ENCODE measurements around the gene IGFBP3. TPM values are rescaled to one million over a fixed set of nuclear protein-coding genes. Genes with fewer than 3 reads are reported as not detected.

IGFBP3 gene
- total RNA-seq, 1 experiment from 2014 or later: 4.1 TPM

GRCh38 chr7:45869426-45869825, 51.6 kb downstream of the IGFBP3 start:
- no peak for TF ChIP-seq CBX3 (IDR thresholded peaks at IDR 0.05; ENCODE audit: low read depth)
- no peak for TF ChIP-seq ATF3 (IDR thresholded peaks at IDR 0.05)
- no peak for TF ChIP-seq SP1 (IDR thresholded peaks at IDR 0.05; ENCODE audit: low read depth)
- no peak for TF ChIP-seq SRF (IDR thresholded peaks at IDR 0.05; ENCODE audit: low read depth)
- no peak for TF ChIP-seq FOSL1 (IDR thresholded peaks at IDR 0.05; ENCODE audit: low read depth)
- no peak for TF ChIP-seq CEBPB (IDR thresholded peaks at IDR 0.05; ENCODE audit: low read depth)
- TF ChIP-seq EZH2 (IDR thresholded peaks at IDR 0.05): no peak
- TF ChIP-seq ZBTB33 (IDR thresholded peaks at IDR 0.05; ENCODE audit: extremely low read depth, insufficient replicate concordance, low read length): no peak
- no peak for TF ChIP-seq RAD21 (IDR thresholded peaks at IDR 0.05; ENCODE audit: low read depth)
- Histone ChIP-seq H2AFZ (ENCODE audit: low read depth, low read length, poor library complexity, severe bottlenecking) (no peak overlapping the region), H3K4me1 (ENCODE audit: control insufficient read depth in 1 of 2, insufficient read depth in 2 of 2, low read length in 2 of 2) (peaks cover 0 to 8% of the 10 kb centered on the region in 2 experiments; a peak in 2 of 4 replicates), H3K9me2 (ENCODE audit: insufficient read depth) (no peaks in the 10 kb centered on the region), H3K9me3 (ENCODE audit: control insufficient read depth in 1 of 2, insufficient read depth in 1 of 2, low read depth in 1 of 2, low read length in 2 of 2) (no peaks in the 10 kb centered on the region), H3K79me2 (ENCODE audit: insufficient read depth, low read length) (no peaks in the 10 kb centered on the region), H3K4me3 (replicated peaks in 1 of 2; ENCODE audit: low read depth in 1 of 2, low read length in 2 of 2) (no peak overlapping the region), H4K20me1 (ENCODE audit: insufficient read depth) (no peaks in the 10 kb centered on the region), H3K27ac (ENCODE audit: low read depth, low read length) (no peak overlapping the region), H3K4me2 (ENCODE audit: low read length) (no peak overlapping the region), H3K9ac (ENCODE audit: low read length) (no peak overlapping the region), H3K27me3 (ENCODE audit: insufficient read depth, low read length) (no peaks in the 10 kb centered on the region), H3K36me3 (ENCODE audit: control insufficient read depth in 1 of 2, insufficient read depth in 2 of 2, low read length in 2 of 2) (no peaks in the 10 kb centered on the region)
- POLR2A ChIA-PET: no interaction called here
- no peak for DNase-seq (ENCODE audit: low read depth, low spot score)
- BruUV-seq (replicated peaks): no TSS peak
- no peak for ATAC-seq
- RAD21 ChIA-PET (ENCODE audit: low non-redundant PET in 1 of 2, low total read pairs in 2 of 2, uncharacterized antibody in 2 of 2, unreplicated experiment in 2 of 2): no interaction called here
- intact Hi-C loops (cut with micrococcal nuclease): no loop called here
- CTCF ChIA-PET: no interaction called here

GRCh38 chr7:45867471-45867870, 53.6 kb downstream of the IGFBP3 start:
- Histone ChIP-seq H3K4me3 (replicated peaks in 1 of 2; ENCODE audit: low read depth in 1 of 2, low read length in 2 of 2) (no peak overlapping the region), H3K36me3 (ENCODE audit: control insufficient read depth in 1 of 2, insufficient read depth in 2 of 2, low read length in 2 of 2) (no peaks in the 10 kb centered on the region), H3K4me1 (ENCODE audit: control insufficient read depth in 1 of 2, insufficient read depth in 2 of 2, low read length in 2 of 2) (peaks cover 0 to 4% of the 10 kb centered on the region in 2 experiments; a peak in 1 of 4 replicates), H3K9ac (ENCODE audit: low read length) (no peak overlapping the region), H3K27ac (ENCODE audit: low read depth, low read length) (no peak overlapping the region), H3K4me2 (ENCODE audit: low read length) (no peak overlapping the region), H2AFZ (ENCODE audit: low read depth, low read length, poor library complexity, severe bottlenecking) (no peak overlapping the region), H4K20me1 (ENCODE audit: insufficient read depth) (no peaks in the 10 kb centered on the region), H3K27me3 (ENCODE audit: insufficient read depth, low read length) (no peaks in the 10 kb centered on the region), H3K9me3 (ENCODE audit: control insufficient read depth in 1 of 2, insufficient read depth in 1 of 2, low read depth in 1 of 2, low read length in 2 of 2) (no peaks in the 10 kb centered on the region), H3K79me2 (ENCODE audit: insufficient read depth, low read length) (no peaks in the 10 kb centered on the region), H3K9me2 (ENCODE audit: insufficient read depth) (no peaks in the 10 kb centered on the region)
- no peak for DNase-seq (ENCODE audit: low read depth, low spot score)
- ATAC-seq: no peak
- CTCF ChIA-PET: no interaction called here
- intact Hi-C loops (cut with micrococcal nuclease): no loop called here
- BruUV-seq (replicated peaks): no TSS peak
- no peak for TF ChIP-seq RAD21 (IDR thresholded peaks at IDR 0.05; ENCODE audit: low read depth)
- no peak for TF ChIP-seq ATF3 (IDR thresholded peaks at IDR 0.05)
- POLR2A ChIA-PET: no interaction called here
- RAD21 ChIA-PET (ENCODE audit: low non-redundant PET in 1 of 2, low total read pairs in 2 of 2, uncharacterized antibody in 2 of 2, unreplicated experiment in 2 of 2): no interaction called here

All from HCT116 (cell line).